ENCODE measurements around the gene YJEFN3. TPM values are rescaled to one million over a fixed set of nuclear protein-coding genes. Genes with fewer than 3 reads are reported as not detected.

YJEFN3 gene
- total and polyA plus RNA-seq, 10 of the 15 experiments (the other 5 are each of a cell fraction or from before 2014, with no cell fraction given): 0.05 to 6.9 (median 3.5) TPM

DNA sequence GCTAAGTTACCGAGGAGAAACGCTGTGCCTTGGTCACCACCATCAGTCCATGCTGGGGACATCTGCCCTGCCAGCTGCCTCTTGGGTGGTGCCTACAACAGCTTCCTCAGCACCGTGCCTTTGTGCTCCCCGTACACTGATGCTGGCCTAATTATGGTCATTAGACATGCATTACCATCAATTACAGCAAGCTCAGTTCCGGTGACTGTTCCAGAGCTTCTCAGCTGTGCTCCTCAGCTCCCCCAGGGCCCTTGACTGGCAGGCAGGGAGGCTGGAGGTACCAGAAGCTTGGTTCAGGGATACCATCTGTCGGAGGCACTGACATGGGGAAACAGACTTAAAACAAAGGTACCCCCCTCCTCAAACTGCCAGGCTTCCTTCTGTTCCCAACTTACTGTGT is 49.5 kb downstream of the YJEFN3 start:
- RAD21 ChIA-PET (ENCODE audit: unreplicated experiment): interaction anchor here (0.7 kb wide), 1 partner anchor 19 kb away, joined by 3 read pairs; no protein-coding TSS in a partner anchor
- WGBS (ENCODE audit: insufficient coverage, insufficient replicate concordance, low lambda C conversion rate, missing lambda C conversion rate): 89% methylated on average over 5 of the region's 6 CpGs
- FAIRE-seq (no peak), ATAC-seq (no peak), DNase-seq (ENCODE audit: low read depth, low spot score) (no peak)
- no TSS peak for BruUV-seq (replicated peaks)
- no peaks in the 10 kb centered on the region for H4K20me1 ChIP-seq (ENCODE audit: control insufficient read depth, insufficient read depth)
- no peaks in the 10 kb centered on the region for H3K79me2 ChIP-seq (ENCODE audit: control insufficient read depth, insufficient read depth, low read length)
- H3K4me3 ChIP-seq: no peak overlapping the region
- no peak overlapping the region for H3K27ac ChIP-seq (ENCODE audit: control insufficient read depth, insufficient read depth)
- H3K27me3 ChIP-seq (replicated peaks in 1 of 2; ENCODE audit: control insufficient read depth in 2 of 2, insufficient read depth in 2 of 2, low read length in 1 of 2): no peaks in the 10 kb centered on the region
- intact Hi-C loops (cut with micrococcal nuclease; ENCODE audit: unreplicated experiment): no loop called here
- no peak overlapping the region for H3K9ac ChIP-seq (ENCODE audit: control insufficient read depth, insufficient read depth, low read length)
- in situ Hi-C loops (cut with MboI): no loop called here
- H3K36me3 ChIP-seq (ENCODE audit: control insufficient read depth in 2 of 2, insufficient read depth in 2 of 2, low read length in 1 of 2): no peaks in the 10 kb centered on the region; a peak in 1 of 4 replicates
- H3K9me3 ChIP-seq (replicated peaks; ENCODE audit: control insufficient read depth, insufficient read depth, low read length): no peaks in the 10 kb centered on the region
- POLR2A ChIA-PET: interaction anchor here (0.6 kb wide), 2 partner anchors 43 to 59 kb away, joined by 3 read pairs; no protein-coding TSS in a partner anchor
- SMC1A ChIA-PET (ENCODE audit: uncharacterized antibody, unreplicated experiment): interaction anchor here (1.4 kb wide), 1 partner anchor 19 kb away, joined by 4 read pairs; no protein-coding TSS in a partner anchor
- no peaks in the 10 kb centered on the region for H3K4me1 ChIP-seq (ENCODE audit: control insufficient read depth, insufficient read depth, low read length)
- H3K4me2 ChIP-seq (ENCODE audit: control insufficient read depth, insufficient read depth): no peak overlapping the region
- CTCF ChIA-PET: interaction anchor here (1.0 to 2.2 kb wide), 2 partner anchors 23 to 36 kb away, joined by 3 to 10 read pairs; no protein-coding TSS in a partner anchor
- no peak overlapping the region for H2AFZ ChIP-seq (ENCODE audit: control insufficient read depth, low read depth, low read length)
- TF ChIP-seq NBN (IDR thresholded peaks at IDR 0.05) (no peak), MYB (IDR thresholded peaks at IDR 0.05; ENCODE audit: borderline replicate concordance, low read depth, low read length) (no peak), PML (IDR thresholded peaks at IDR 0.05; ENCODE audit: low read length) (no peak), CHD4 (IDR thresholded peaks at IDR 0.05) (no peak), POLR2AphosphoS2 (IDR thresholded peaks at IDR 0.05; ENCODE audit: low read depth, low read length) (no peak), POLR2A (IDR thresholded peaks at IDR 0.05; ENCODE audit: low read depth, low read length) (no peak), KDM1A (IDR thresholded peaks at IDR 0.05; ENCODE audit: borderline replicate concordance) (no peak), SRF (IDR thresholded peaks at IDR 0.05; ENCODE audit: low read depth in 2 of 2, low read length in 2 of 2) (no peak), CBX3 (IDR thresholded peaks at IDR 0.05; ENCODE audit: borderline replicate concordance, low read depth) (no peak), HDAC6 (IDR thresholded peaks at IDR 0.05; ENCODE audit: unreplicated experiment) (no peak), SMARCA5 (IDR thresholded peaks at IDR 0.05) (no peak), EED (IDR thresholded peaks at IDR 0.05; ENCODE audit: low read depth) (no peak)
- TF ChIP-seq, protein P1, sequence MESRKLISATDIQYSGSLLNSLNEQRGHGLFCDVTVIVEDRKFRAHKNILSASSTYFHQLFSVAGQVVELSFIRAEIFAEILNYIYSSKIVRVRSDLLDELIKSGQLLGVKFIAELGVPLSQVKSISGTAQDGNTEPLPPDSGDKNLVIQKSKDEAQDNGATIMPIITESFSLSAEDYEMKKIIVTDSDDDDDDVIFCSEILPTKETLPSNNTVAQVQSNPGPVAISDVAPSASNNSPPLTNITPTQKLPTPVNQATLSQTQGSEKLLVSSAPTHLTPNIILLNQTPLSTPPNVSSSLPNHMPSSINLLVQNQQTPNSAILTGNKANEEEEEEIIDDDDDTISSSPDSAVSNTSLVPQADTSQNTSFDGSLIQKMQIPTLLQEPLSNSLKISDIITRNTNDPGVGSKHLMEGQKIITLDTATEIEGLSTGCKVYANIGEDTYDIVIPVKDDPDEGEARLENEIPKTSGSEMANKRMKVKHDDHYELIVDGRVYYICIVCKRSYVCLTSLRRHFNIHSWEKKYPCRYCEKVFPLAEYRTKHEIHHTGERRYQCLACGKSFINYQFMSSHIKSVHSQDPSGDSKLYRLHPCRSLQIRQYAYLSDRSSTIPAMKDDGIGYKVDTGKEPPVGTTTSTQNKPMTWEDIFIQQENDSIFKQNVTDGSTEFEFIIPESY (IDR thresholded peaks at IDR 0.05): no peak
- TF ChIP-seq, protein P2, sequence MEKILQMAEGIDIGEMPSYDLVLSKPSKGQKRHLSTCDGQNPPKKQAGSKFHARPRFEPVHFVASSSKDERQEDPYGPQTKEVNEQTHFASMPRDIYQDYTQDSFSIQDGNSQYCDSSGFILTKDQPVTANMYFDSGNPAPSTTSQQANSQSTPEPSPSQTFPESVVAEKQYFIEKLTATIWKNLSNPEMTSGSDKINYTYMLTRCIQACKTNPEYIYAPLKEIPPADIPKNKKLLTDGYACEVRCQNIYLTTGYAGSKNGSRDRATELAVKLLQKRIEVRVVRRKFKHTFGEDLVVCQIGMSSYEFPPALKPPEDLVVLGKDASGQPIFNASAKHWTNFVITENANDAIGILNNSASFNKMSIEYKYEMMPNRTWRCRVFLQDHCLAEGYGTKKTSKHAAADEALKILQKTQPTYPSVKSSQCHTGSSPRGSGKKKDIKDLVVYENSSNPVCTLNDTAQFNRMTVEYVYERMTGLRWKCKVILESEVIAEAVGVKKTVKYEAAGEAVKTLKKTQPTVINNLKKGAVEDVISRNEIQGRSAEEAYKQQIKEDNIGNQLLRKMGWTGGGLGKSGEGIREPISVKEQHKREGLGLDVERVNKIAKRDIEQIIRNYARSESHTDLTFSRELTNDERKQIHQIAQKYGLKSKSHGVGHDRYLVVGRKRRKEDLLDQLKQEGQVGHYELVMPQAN (conservative IDR thresholded peaks at IDR 0.05): no peak
- TF ChIP-seq, protein P3, sequence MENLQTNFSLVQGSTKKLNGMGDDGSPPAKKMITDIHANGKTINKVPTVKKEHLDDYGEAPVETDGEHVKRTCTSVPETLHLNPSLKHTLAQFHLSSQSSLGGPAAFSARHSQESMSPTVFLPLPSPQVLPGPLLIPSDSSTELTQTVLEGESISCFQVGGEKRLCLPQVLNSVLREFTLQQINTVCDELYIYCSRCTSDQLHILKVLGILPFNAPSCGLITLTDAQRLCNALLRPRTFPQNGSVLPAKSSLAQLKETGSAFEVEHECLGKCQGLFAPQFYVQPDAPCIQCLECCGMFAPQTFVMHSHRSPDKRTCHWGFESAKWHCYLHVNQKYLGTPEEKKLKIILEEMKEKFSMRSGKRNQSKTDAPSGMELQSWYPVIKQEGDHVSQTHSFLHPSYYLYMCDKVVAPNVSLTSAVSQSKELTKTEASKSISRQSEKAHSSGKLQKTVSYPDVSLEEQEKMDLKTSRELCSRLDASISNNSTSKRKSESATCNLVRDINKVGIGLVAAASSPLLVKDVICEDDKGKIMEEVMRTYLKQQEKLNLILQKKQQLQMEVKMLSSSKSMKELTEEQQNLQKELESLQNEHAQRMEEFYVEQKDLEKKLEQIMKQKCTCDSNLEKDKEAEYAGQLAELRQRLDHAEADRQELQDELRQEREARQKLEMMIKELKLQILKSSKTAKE (IDR thresholded peaks at IDR 0.05; ENCODE audit: low read depth, poor library complexity, severe bottlenecking): no peak
- TF ChIP-seq, protein P4, sequence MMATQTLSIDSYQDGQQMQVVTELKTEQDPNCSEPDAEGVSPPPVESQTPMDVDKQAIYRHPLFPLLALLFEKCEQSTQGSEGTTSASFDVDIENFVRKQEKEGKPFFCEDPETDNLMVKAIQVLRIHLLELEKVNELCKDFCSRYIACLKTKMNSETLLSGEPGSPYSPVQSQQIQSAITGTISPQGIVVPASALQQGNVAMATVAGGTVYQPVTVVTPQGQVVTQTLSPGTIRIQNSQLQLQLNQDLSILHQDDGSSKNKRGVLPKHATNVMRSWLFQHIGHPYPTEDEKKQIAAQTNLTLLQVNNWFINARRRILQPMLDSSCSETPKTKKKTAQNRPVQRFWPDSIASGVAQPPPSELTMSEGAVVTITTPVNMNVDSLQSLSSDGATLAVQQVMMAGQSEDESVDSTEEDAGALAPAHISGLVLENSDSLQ (IDR thresholded peaks at IDR 0.05): no peak

Measured in GM12878 (cell line).